CD4-positive, alpha-beta T cell treated with Interleukin-1 beta for 1 hour (primary cell): Measurements from ENCODE around the gene RPGR.

Source experiments
- DNase-seq, 2 donors: peaks; one replicate each; pipeline ENCODE4 v3.0.0-alpha.2; 2020 to 2022

Gene RPGR

DNA sequence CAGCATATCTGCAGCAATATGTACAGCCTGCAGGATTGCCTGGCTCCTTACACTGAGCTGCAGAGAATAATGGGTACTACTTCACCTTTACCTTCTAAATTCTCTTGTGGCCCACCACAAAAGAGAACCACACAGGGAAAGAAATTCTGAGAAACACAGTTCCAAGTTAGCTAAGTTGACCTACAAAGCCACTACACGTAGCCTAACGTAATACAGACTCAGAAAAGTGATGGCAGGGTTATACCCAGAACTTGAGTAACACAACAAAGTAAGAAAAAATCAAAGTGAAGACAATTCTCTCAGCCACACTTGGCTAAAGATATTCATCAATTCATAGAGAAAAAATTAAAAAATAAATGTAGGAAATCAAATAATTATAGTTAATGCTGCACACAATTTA, 80.3 kb downstream of the RPGR start:
- no peak for DNase-seq

DNA sequence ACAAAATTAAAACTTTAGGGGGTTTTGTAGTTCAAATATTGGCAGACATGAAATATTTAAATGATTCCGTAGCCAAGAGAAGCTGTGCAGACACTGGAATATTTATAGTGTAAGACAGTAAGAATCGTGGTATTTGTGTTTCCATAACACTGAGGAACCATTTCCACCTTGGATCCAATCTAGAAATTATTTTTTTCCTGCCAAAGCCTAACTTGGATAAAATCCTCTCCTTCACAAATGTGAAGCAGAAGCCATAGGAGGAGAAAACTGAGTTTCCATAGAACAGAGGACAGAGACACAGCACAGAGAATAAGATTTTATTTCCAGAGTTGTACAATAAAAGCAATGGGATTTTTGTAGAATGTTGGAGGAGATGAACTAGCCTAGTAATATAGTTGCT, 86.8 kb downstream of the RPGR start:
- DNase-seq = no peak

DNA sequence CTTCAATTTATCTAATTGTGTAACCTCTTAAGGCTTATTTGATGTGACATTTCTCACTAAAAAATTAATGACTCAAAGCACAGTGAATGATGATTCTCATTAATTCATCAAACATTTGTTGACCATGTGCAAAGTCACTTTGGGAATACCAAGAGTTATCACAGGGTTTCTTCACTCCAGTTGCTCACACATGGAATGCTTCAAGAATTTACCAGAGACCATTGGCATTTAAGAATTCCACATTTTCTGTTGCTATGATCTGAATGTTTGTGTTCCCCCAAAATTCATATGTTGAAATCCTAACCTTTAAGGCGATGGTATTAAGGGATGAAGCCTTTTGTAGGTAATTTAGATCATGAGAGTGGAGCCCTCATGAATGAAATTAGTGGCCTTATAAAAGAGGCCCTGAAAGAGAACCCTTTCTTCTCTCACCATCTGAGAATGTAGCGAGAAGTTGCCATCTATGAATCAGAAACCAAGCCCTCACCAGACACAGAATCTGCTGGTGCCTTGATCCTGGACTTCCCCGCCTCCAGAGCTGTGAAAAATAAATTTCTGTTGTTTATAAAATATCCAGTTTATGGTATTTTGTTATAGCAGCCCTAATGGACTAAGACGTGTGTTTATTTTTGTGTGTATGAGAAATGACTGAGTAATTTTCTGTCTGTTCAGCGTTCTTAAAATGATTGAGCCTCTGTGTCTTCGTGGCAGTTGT, 90.3 kb downstream of the RPGR start:
- DNase-seq = no peak

DNA sequence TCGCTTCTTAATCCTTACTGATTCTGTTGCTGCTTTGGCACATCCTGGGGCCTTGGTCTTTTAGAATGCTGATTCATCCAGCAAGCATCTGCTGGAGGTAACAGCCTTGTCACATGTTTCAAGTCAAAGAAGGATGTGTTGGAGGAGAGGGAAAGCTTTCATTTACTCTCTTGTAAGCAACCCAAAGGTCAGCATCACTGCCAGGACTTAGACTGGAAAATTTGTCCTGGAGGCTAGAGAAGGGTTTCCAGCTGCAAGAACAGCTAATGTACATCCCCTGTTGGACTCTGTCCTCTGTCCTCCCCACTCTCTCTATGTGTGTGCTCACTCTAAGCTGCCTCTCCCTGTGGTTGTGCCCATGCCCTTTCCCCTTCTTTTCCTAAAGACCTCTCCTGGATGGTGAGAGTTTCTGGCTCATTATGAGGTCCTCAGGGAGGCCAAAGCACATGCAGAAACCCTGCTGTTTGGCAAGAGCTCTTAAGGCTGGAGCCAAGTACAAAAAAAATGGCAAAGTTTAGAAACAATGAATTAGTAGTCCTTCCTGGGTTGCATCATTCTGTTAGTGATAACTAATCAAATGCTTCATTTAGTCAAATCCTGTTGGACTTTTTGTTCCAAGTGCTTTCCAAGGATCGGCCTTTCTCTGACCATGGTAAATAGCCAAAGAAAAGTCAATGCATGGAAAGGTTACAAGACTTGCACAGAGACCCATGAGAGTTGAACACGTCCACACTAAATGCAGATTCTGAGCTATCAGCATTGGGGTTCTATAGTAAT, 93.2 kb downstream of the RPGR start:
- DNase-seq = no peak

DNA sequence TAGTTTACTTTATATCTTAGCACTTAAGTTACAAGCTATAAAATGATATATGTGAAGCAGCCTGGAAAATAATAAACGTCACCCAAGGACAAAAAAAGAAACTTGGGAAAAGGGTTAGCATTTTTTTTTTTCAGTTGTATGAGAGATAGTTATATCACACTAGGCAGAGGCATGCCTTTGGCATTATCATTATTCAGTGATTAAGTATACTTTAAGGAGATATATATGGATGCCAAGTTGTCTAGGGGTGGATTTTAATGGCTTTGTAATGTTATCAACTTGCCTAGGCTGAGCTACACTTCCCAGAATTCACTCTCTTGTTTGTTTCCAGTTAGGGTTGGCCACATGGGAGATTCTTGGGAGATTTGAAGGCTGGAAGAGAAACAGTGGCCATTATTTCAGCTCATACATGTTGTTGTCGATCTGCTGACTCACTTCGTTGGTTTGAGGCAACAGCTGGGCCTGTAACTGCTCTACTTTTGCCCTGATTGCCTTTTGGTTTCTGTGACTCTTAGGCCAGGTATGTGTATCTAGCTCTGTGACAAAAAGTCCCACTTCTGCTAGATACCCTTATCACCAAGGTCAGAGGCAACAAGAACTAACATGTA, 95.1 kb downstream of the RPGR start:
- no peak for DNase-seq

DNA sequence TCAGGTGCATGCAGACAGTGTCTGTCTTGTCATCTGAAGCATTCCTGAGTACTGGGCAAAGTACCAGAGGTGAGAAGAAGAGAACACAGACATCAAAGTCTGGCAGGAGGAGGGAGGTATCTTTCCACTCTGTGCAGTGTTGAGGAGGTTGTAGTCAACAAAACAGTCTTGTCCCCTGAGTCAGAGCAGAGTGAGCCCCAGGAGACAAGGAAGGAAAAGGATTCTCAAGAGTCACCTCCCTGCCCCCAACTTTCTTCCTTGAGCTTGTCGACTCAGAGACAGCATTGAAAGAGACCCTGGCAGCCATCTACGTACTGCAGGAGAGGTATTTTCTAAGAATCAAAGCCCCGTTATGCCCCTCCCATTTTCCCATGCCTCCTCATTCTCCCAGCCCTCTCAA, 102.2 kb downstream of the RPGR start:
- DNase-seq = no peak

DNA sequence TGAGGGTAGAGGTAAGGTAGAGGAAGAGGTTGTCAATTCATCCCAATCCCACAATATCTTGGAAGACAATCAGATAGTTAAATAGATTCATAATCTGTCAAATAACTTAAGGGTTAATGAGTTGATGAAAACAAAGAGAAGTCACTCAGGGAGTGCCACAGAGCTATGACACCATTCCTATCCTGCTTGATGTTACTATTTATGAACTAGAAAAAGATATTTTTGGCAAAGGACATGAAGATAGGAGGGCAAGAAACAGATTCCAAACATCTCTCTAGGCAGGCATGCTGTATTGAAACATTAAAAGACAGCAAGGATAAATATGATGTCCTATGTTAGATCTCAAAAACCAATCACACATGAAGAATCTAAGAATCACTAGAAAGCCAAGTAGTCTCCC, 103.1 kb downstream of the RPGR start:
- no peak for DNase-seq

DNA sequence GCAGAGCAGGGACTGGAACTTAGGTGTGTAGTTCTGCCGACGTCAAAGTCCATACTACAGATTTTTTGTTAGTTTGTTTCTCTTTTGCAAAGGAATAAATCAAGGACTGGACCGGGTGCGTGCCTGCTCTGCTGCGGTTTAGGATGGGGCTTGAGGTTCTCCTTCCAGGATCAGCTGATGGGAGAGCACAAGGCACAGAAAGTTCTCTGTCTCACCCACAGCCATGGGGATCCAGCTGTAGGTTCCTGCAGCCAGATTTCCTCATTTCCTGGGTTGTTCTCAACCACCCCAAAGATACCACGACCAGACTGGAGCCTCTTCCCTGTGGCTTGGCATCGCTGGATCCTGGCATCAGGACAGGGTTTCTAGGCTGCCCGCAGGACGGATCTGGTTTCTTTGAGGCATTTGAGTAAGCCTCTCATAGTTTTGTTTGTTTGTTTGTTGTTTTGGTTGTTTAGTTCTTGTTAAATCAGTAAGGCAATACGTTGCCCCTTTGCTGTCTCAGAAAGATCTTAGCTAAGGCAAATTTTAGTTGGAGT, 105.8 kb downstream of the RPGR start:
- no peak for DNase-seq

DNA sequence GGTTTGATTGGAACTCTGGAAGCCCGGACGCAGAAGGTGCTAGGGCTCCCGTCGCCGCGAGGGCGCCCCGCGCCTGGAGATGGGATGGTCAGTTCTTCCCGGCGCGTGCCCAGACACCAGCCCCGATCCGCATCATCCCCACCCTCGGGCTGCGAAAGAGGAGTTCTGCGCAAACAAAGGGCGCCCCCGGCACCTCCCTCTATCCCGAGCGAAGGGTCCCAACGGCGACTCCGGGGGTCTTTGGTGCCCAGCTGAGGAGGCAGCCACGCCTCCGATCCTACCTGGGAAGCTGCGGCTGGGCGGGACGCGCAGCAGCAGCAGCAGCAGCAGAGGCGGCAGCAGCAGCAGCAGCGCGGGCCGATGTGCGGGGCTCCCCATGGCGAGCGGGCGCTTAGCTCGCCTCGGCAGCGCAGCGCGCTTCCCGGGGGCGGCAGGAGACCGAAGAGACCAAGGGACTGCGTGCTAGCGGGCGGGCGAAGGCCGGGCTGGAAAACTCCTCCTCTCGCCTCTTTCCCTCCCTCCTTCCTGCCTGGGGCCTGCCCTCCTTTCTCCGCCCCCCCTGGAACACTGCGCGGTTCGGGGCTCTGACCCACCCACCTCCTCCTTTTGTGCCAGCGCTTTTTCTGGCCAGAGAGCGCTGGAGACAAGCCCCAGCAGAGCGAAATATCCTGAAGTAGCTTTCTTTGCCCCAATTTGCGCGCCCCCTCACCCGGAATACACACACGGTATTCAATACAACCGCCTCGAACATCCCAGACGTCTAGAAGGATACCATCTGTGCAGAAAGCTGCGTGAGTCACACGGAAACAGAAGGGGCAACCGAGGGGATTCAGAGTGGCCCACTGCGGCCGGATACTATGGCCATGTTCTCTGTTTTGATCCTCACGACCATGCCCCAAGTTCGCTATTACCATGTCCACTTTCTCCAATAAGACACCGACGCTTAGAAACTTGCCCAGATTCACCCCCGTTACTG, 106.6 kb downstream of the RPGR start, which contains the start of gene SRPX:
TSS of gene SRPX (minus strand) at position 457 of the 976 bp plus-strand sequence. CDS start at position 378, 79 bp downstream.
- DNase-seq = no peak

DNA sequence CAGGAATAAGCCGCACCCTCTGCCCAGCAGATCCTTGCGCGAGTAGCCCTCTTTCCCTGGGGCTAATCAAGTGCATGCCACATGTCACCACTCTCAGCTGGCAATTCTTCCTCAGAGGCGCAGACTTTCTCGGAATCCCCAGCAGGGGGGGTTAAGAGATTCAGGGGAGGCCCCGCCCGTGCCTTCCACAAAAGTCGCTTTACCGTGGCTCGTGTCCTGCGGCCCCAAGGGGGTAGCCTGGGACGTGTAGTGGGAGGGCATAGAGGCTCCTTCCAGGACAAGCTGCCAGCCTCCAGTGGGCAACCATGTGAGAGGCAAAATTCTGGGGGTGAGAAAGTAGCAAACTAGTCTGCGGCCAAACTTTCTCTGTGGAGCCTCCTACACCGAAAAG, 107.3 kb downstream of the RPGR start:
- DNase-seq = no peak
